K562 (cell line): ENCODE results near the gene EMD. TPM values are rescaled to one million over a fixed set of nuclear protein-coding genes. Genes with fewer than 3 reads are reported as not detected.

ENCODE experiments used
- CCAR2 ChIP-seq: fragments of 200-400 bp; formaldehyde crosslinking; IDR thresholded peaks from 2 replicates; pipeline ENCODE4 v1.6.1; 2017; ENCODE audit warnings: mild to moderate bottlenecking, low read depth, low read length
- FOXP4 ChIP-seq: sonication (generic); formaldehyde crosslinking; IDR thresholded peaks from 2 replicates; pipeline ENCODE4 v1.8.0; 2022; ENCODE audit warnings: mild to moderate bottlenecking, missing genetic modification reagents, borderline replicate concordance
- GTF2F1 ChIP-seq: IDR thresholded peaks from 2 replicates; pipeline ENCODE4 v1.6.1; 2011; ENCODE audit warnings: low read depth, low read length, improper control_type of control experiment
- HDAC6 ChIP-seq: IDR thresholded peaks from 2 replicates; pipeline ENCODE4 v1.6.1; 2012; ENCODE audit warnings: low read depth, mild to moderate bottlenecking, control low read depth, inconsistent platforms, low read length, moderate library complexity
- HNRNPK ChIP-seq: fragments of 200-400 bp; formaldehyde crosslinking; IDR thresholded peaks from one replicate; pipeline ENCODE4 v1.6.1; 2018; ENCODE audit warnings: mild to moderate bottlenecking, low read depth, low read length; ENCODE audit not compliant: poor library complexity, severe bottlenecking
- HSF4 ChIP-seq: fragments of 250-450 bp; sonication (Bioruptor Pico); IDR thresholded peaks from 2 replicates; pipeline ENCODE4 v2.1.2; 2022; ENCODE audit warnings: mild to moderate bottlenecking, moderate library complexity, borderline replicate concordance
- KAT8 ChIP-seq: fragments of 450-650 bp; IDR thresholded peaks from 2 replicates; pipeline ENCODE4 v1.6.1; 2016; ENCODE audit warnings: low read depth, mild to moderate bottlenecking
- KDM4B ChIP-seq, 2 experiments: fragments of 450-650 bp in 1 of 2; sonication (generic) in 1 of 2; IDR thresholded peaks; 2 replicates each; pipeline ENCODE4 v1.6.1; 2016 to 2017; ENCODE audit warnings: borderline replicate concordance in 2 of 2, antibody characterized with exemption in 1 of 2, low read depth in 1 of 2, mild to moderate bottlenecking in 1 of 2
- KLF6 ChIP-seq: fragments of 250-450 bp; sonication (Bioruptor Pico); IDR thresholded peaks from 2 replicates; pipeline ENCODE4 v1.4.0; 2020; ENCODE audit warnings: mild to moderate bottlenecking, moderate library complexity, borderline replicate concordance
- LEF1 ChIP-seq: fragments of 450-650 bp; IDR thresholded peaks from 2 replicates; pipeline ENCODE4 v1.6.1; 2016; ENCODE audit warnings: mild to moderate bottlenecking
- MTA3 ChIP-seq: fragments of 450-650 bp; formaldehyde crosslinking; IDR thresholded peaks from 2 replicates; pipeline ENCODE4 v1.6.1; 2017; ENCODE audit warnings: mild to moderate bottlenecking, borderline replicate concordance
- OTX1 ChIP-seq: fragments of 450-650 bp; formaldehyde crosslinking; IDR thresholded peaks from 2 replicates; pipeline ENCODE4 v1.4.0; 2022; ENCODE audit warnings: mild to moderate bottlenecking
- PHTF2 ChIP-seq: fragments of 250-450 bp; sonication (Bioruptor Pico); IDR thresholded peaks from 2 replicates; pipeline ENCODE4 v1.5.0; 2021; ENCODE audit warnings: mild to moderate bottlenecking
- POLR2AphosphoS5 ChIP-seq: IDR thresholded peaks from 2 replicates; pipeline ENCODE4 v1.6.1; 2011; ENCODE audit warnings: mild to moderate bottlenecking, low read depth, low read length, moderate library complexity; ENCODE audit not compliant: control insufficient read depth, insufficient read depth
- RHOXF2B ChIP-seq: fragments of 250-450 bp; sonication (Bioruptor Pico); conservative IDR thresholded peaks from 2 replicates; pipeline ENCODE4 v1.5.1; 2021
- SFPQ ChIP-seq: fragments of 200-400 bp; formaldehyde crosslinking; IDR thresholded peaks from 2 replicates; pipeline ENCODE4 v1.6.1; 2017; ENCODE audit warnings: mild to moderate bottlenecking, low read depth, low read length, moderate library complexity
- SP1 ChIP-seq: sonication (generic); formaldehyde crosslinking; IDR thresholded peaks from 2 replicates; pipeline ENCODE4 v1.8.1; 2022; ENCODE audit warnings: mild to moderate bottlenecking, missing genetic modification reagents
- TAF7 ChIP-seq: fragments of 450-650 bp; IDR thresholded peaks from 2 replicates; pipeline ENCODE4 v1.6.1; 2016; ENCODE audit warnings: missing genetic modification characterization, missing compliant biosample characterization
- XRCC4 ChIP-seq: IDR thresholded peaks from one replicate; pipeline ENCODE4 v1.6.1; 2011; ENCODE audit not compliant: insufficient read depth, insufficient read length; ENCODE audit errors: extremely low read depth
- ZFP36 ChIP-seq: fragments of 150-350 bp; IDR thresholded peaks from 2 replicates; pipeline ENCODE4 v1.6.1; 2018; ENCODE audit warnings: low read length, low read depth; ENCODE audit not compliant: partially characterized antibody
- ZKSCAN3 ChIP-seq: fragments of 250-450 bp; sonication (Bioruptor Pico); IDR thresholded peaks from 2 replicates; pipeline ENCODE4 v1.4.0; 2020
- ZNF785 ChIP-seq: fragments of 250-450 bp; sonication (Bioruptor Pico); IDR thresholded peaks from 2 replicates; pipeline ENCODE4 v1.4.0; 2020; ENCODE audit warnings: mild to moderate bottlenecking
- polyA plus RNA-seq, 8 experiments: library from polyadenylated mRNA; depleted of rRNA in 4 of 8; stranded (reverse) in 5 of 8; unstranded in 3 of 8; fragments of >200 nt; fragmentation: Nextera tagmentation in 2 of 8; fragmentation: Illumina TruSeq in 1 of 8; extraction: Ambion mirVana in 2 of 8; extraction: Trizol in 1 of 8; gene quantifications; 2 replicates each; pipeline versions ENCODE4 v1.2.1 to v1.2.3, GENCODE V29; 2011 to 2014; ENCODE audit warnings: inconsistent platforms in 1 of 8, missing spikeins in 1 of 8
- total RNA-seq, 7 experiments: library from RNA; depleted of rRNA in 6 of 7; stranded (reverse); fragments of >200 nt in 6 of 7; fragmentation: Illumina TruSeq in 2 of 7; extraction: Trizol in 2 of 7; gene quantifications; 2 replicates each; pipeline versions ENCODE4 v1.2.1 to v1.2.3, GENCODE V29; 2011 to 2021; ENCODE audit warnings: low replicate concordance in 1 of 7
- TF ChIP-seq, protein P1 (sequence below): fragments of 250-450 bp; sonication (Bioruptor Pico); IDR thresholded peaks from 2 replicates; pipeline ENCODE4 v1.4.0; 2020; ENCODE audit warnings: borderline replicate concordance

The EMD gene
- total and polyA plus RNA-seq, 9 of the 15 experiments (the other 6 are each of a cell fraction or from before 2014, with no cell fraction given) = 2.3 to 206 (median 61.9) TPM

DNA sequence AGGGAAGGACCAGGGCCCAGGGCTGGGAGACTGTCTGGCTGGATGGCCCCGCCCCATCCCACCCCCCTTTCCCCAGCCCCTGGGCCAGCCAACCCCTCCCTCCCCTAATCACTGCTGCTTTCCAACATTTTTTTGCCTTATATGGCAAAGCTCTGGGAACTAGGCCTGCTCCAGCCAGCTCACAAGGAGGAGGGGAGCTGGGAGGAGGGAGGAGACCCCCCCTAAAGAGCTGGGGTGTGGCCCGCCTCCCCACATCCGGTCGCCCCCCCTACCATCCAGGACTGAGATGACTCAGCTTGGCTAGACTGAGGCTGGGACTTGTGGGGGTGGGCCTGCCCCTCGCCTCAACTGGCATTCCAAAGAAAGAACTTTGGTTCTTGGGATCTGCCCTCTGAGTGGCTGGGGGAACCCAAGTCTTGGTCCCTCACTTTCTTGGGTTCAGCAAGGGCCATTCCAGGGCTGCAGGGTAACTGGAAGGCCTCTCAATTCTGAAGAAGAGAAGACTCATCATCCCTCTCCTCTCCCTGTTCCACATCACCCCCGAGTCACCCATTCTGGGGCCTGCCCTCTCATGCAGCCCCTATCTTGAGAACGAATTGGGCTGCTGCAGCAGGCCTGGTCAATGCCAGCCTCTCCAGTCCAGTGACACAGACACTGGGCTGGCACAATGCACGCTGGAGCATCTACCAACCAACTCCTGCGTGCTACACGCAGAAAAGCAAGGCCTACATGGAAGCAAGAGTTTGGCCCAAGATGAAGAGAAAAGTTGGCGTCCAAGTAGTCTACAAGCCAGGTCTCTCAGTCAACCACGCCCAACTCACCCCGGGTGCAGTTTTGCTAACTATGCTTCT is 9.4 kb upstream of the EMD start (continued):
- TF ChIP-seq TAF7 (tag) (no peak), KDM4B (IDR thresholded peaks at IDR 0.05; ENCODE audit: borderline replicate concordance in 2 of 2, low read depth in 1 of 2) (peak in 1 of 2 experiments; percentile 96; a peak in 2 of 4 replicates), RHOXF2B (CRISPR knock-in tag) (no peak), LEF1 (0 out of 2 replicates have a peak, but pooled peaks have one; percentile 36), MTA3 (peak; percentile 16; the same call in 1 of the 2 replicates), ZKSCAN3 (CRISPR knock-in tag) (no peak), XRCC4 (no peak), GTF2F1 (no peak), HDAC6 (no peak), OTX1 (CRISPR knock-in tag) (no peak), HNRNPK (no peak), ZNF785 (CRISPR knock-in tag) (no peak), POLR2AphosphoS5 (peak; percentile 31; the same call in 1 of the 2 replicates), ZFP36 (peak; percentile 68), KAT8 (no peak), PHTF2 (CRISPR knock-in tag) (no peak), SFPQ (no peak), KLF6 (CRISPR knock-in tag) (peak; percentile 85; the same call in 1 of the 2 replicates), HSF4 (no peak), FOXP4 (CRISPR knock-in tag) (no peak), SP1 (CRISPR knock-in tag) (no peak), CCAR2 (no peak)
- TF ChIP-seq, protein P1, sequence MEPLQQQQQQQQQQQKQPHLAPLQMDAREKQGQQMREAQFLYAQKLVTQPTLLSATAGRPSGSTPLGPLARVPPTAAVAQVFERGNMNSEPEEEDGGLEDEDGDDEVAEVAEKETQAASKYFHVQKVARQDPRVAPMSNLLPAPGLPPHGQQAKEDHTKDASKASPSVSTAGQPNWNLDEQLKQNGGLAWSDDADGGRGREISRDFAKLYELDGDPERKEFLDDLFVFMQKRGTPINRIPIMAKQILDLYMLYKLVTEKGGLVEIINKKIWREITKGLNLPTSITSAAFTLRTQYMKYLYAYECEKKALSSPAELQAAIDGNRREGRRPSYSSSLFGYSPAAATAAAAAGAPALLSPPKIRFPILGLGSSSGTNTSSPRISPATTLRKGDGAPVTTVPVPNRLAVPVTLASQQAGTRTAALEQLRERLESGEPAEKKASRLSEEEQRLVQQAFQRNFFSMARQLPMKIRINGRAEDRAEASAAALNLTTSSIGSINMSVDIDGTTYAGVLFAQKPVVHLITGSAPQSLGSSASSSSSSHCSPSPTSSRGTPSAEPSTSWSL (CRISPR knock-in tag) = no peak
